ENCODE measurements around the gene STYXL1. TPM values are rescaled to one million over a fixed set of nuclear protein-coding genes. Genes with fewer than 3 reads are reported as not detected.
"Not testable (repeated sequence)": the region's sequence is repeated elsewhere in the genome, so short reads cannot be mapped to it uniquely, and the experiment has no call there.

Gene STYXL1
- total RNA-seq, 2 donors from 2014 or later, result 69.8 to 72.0 TPM

- H3K27ac ChIP-seq (ENCODE audit: low read depth, low read length), result no peak overlapping the region
- WGBS, 2 experiments (ENCODE audit: insufficient coverage in 1 of 2, insufficient read length in 1 of 2), result 96 to 100% methylated on average over 5 to 6 of the region's 7 CpGs
- DNase-seq, result no peak
- Mint-ChIP-seq H3K4me1 (peaks cover 8% of the 10 kb centered on the region), H3K27ac (no peak overlapping the region), H3K9me3 (no peaks in the 10 kb centered on the region), H3K27me3 (ENCODE audit: insufficient read depth) (no peaks in the 10 kb centered on the region), H3K4me3 (no peak overlapping the region), H3K36me3 (ENCODE audit: low read depth) (peaks cover 57% of the 10 kb centered on the region)
- H3K27me3 ChIP-seq (ENCODE audit: control insufficient read depth, insufficient read depth, low read length, poor library complexity, severe bottlenecking), result no peaks in the 10 kb centered on the region
- H3K36me3 ChIP-seq (ENCODE audit: control insufficient read depth, insufficient read depth, low read length), result peaks cover 78% of the 10 kb centered on the region
- H3K9me3 ChIP-seq (ENCODE audit: control insufficient read depth, low read length), result no peaks in the 10 kb centered on the region
- TF ChIP-seq, protein P1, sequence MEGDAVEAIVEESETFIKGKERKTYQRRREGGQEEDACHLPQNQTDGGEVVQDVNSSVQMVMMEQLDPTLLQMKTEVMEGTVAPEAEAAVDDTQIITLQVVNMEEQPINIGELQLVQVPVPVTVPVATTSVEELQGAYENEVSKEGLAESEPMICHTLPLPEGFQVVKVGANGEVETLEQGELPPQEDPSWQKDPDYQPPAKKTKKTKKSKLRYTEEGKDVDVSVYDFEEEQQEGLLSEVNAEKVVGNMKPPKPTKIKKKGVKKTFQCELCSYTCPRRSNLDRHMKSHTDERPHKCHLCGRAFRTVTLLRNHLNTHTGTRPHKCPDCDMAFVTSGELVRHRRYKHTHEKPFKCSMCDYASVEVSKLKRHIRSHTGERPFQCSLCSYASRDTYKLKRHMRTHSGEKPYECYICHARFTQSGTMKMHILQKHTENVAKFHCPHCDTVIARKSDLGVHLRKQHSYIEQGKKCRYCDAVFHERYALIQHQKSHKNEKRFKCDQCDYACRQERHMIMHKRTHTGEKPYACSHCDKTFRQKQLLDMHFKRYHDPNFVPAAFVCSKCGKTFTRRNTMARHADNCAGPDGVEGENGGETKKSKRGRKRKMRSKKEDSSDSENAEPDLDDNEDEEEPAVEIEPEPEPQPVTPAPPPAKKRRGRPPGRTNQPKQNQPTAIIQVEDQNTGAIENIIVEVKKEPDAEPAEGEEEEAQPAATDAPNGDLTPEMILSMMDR (conservative IDR thresholded peaks at IDR 0.05), result no peak
- H3K4me3 ChIP-seq (ENCODE audit: low read length), result no peak overlapping the region
- H3K9ac ChIP-seq (ENCODE audit: extremely low read depth, low read length, poor library complexity, severe bottlenecking), result no peak overlapping the region
- H3K4me1 ChIP-seq (ENCODE audit: control insufficient read depth, insufficient read depth, low read length), result no peaks in the 10 kb centered on the region
Observed at GRCh38 chr7:76056241-76056640, 8.4 kb upstream of the STYXL1 start.

DNA sequence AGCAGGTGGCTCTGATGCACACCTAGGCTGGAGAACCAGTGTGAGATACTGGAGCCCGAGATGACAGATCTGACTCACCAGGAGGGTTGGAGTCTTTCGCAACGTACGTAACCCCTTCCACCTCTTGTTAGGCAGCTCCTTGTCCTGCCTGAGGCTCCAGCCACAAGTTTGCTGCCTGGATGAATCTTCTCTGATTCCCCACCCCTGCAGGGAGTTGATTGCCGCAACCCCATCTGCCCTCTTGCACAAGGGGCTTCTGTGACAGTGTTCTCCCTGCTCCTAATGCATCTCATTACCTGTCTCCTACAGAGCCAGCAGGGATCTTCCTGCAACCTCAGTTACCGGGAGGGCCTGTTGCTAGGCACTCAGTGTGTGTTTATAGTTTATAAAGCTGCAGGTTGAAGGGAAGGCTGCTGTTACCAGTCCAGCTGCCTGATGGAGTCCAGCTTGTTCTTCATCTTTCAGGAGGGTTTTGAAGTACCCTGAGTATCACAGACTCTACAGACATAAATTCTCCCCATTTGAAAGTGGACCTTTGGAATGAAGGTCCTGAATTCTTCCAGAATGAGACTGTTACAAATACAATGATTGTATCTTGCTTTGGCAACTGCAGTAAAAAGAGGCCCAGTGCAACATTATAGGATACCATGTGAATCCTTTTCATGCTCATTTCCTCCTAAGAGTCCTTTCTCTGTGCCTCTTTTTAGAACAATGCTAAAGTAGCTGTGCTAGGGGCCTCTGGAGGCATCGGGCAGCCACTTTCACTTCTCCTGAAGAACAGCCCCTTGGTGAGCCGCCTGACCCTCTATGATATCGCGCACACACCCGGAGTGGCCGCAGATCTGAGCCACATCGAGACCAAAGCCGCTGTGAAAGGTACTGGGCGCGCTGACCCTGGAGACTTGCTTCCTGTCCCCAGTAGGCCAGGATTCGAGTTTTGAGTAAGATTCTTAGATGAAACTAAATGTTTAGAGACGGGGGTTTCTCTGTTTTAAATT lies 6.6 kb upstream of the STYXL1 start:
- Histone ChIP-seq H3K4me3 (ENCODE audit: low read length) (no peak overlapping the region), H3K27ac (ENCODE audit: low read depth, low read length) (no peak overlapping the region), H3K9ac (ENCODE audit: extremely low read depth, low read length, poor library complexity, severe bottlenecking) (no peak overlapping the region), H3K4me1 (ENCODE audit: control insufficient read depth, insufficient read depth, low read length) (no peaks in the 10 kb centered on the region), H3K9me3 (ENCODE audit: control insufficient read depth, low read length) (no peaks in the 10 kb centered on the region), H3K36me3 (ENCODE audit: control insufficient read depth, insufficient read depth, low read length) (peaks cover 62% of the 10 kb centered on the region), H3K27me3 (ENCODE audit: control insufficient read depth, insufficient read depth, low read length, poor library complexity, severe bottlenecking) (no peaks in the 10 kb centered on the region)
- Mint-ChIP-seq H3K27me3 (ENCODE audit: insufficient read depth) (no peaks in the 10 kb centered on the region), H3K9me3 (no peaks in the 10 kb centered on the region), H3K4me1 (peaks cover 16% of the 10 kb centered on the region), H3K36me3 (ENCODE audit: low read depth) (peaks cover 49% of the 10 kb centered on the region), H3K27ac (peak overlapping the region; percentile 64), H3K4me3 (no peak overlapping the region)
- TF ChIP-seq, protein P1 (conservative IDR thresholded peaks at IDR 0.05), result no peak
- DNase-seq, result peak; percentile 55
- WGBS, 2 experiments (ENCODE audit: insufficient coverage in 1 of 2, insufficient read length in 1 of 2), result 94 to 95% methylated on average over 17 to 18 of the region's 18 CpGs

DNA sequence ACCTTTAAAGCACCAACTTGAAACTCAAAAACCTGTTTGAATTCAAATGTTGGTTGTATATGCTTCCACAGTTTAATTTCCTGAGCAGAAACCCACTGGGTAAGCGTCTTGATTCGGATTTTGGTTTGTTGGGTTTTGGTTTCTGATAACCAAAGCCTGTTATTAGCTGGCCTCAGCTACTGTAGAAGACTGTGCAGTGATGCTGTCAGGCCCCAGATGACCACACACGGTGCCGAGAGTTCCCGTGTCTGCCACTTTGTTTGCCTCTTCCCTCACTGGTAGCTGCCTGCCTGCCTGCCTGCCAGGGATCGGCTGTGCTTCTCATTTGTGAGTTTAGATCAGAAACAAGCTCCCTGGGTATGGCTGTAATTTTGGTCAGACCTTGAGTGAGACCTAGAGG lies 5.7 kb upstream of the STYXL1 start:
- H3K27ac ChIP-seq (ENCODE audit: low read depth, low read length), result no peak overlapping the region
- TF ChIP-seq, protein P1 (conservative IDR thresholded peaks at IDR 0.05), result no peak
- Mint-ChIP-seq H3K4me1 (peaks cover 23% of the 10 kb centered on the region), H3K4me3 (no peak overlapping the region), H3K36me3 (ENCODE audit: low read depth) (peaks cover 43% of the 10 kb centered on the region), H3K27ac (no peak overlapping the region), H3K27me3 (ENCODE audit: insufficient read depth) (no peaks in the 10 kb centered on the region), H3K9me3 (no peaks in the 10 kb centered on the region)
- H3K9me3 ChIP-seq (ENCODE audit: control insufficient read depth, low read length), result no peaks in the 10 kb centered on the region
- H3K9ac ChIP-seq (ENCODE audit: extremely low read depth, low read length, poor library complexity, severe bottlenecking), result no peak overlapping the region
- 88 to 97% methylated on average over 6 of the region's 6 CpGs for WGBS, 2 experiments (ENCODE audit: insufficient coverage in 1 of 2, insufficient read length in 1 of 2)
- no peaks in the 10 kb centered on the region for H3K4me1 ChIP-seq (ENCODE audit: control insufficient read depth, insufficient read depth, low read length)
- H3K36me3 ChIP-seq (ENCODE audit: control insufficient read depth, insufficient read depth, low read length), result peaks cover 52% of the 10 kb centered on the region
- no peak overlapping the region for H3K4me3 ChIP-seq (ENCODE audit: low read length)
- no peak for DNase-seq
- H3K27me3 ChIP-seq (ENCODE audit: control insufficient read depth, insufficient read depth, low read length, poor library complexity, severe bottlenecking), result no peaks in the 10 kb centered on the region

DNA sequence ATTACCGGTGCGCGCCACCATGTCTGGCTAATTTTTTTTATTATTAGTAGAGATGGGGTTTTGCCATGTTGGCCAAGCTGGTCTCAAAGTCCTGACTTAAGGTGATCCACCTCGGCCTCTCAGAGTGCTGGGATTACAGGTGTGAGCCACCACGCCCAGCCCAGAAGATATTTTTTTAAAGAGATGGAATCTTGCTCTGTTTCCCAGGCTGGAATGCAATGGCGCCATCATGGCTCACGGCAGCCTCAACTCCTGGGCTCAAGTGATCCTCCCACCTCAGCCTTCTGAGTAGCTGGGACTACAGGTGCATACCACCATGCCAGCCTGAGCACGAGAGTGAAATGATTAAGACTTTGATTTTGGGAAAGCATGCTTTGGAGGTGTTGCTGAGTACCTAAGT lies 4.9 kb upstream of the STYXL1 start:
- H3K4me1 Mint-ChIP-seq, result peaks cover 23% of the 10 kb centered on the region
- H3K36me3 ChIP-seq (ENCODE audit: control insufficient read depth, insufficient read depth, low read length), result peaks cover 44% of the 10 kb centered on the region
- H3K27ac ChIP-seq (ENCODE audit: low read depth, low read length); H3K4me1 ChIP-seq (ENCODE audit: control insufficient read depth, insufficient read depth, low read length); H3K4me3 ChIP-seq (ENCODE audit: low read length); H3K27me3 ChIP-seq (ENCODE audit: control insufficient read depth, insufficient read depth, low read length, poor library complexity, severe bottlenecking); H3K9ac ChIP-seq (ENCODE audit: extremely low read depth, low read length, poor library complexity, severe bottlenecking); H3K4me3 Mint-ChIP-seq; H3K27me3 Mint-ChIP-seq (ENCODE audit: insufficient read depth); DNase-seq; H3K9me3 Mint-ChIP-seq; H3K9me3 ChIP-seq (ENCODE audit: control insufficient read depth, low read length): not testable (repeated sequence)
- peaks cover 37% of the 10 kb centered on the region for H3K36me3 Mint-ChIP-seq (ENCODE audit: low read depth)
- H3K27ac Mint-ChIP-seq, result peak overlapping the region; percentile 15
- WGBS, 2 experiments (ENCODE audit: insufficient coverage in 1 of 2, insufficient read length in 1 of 2), result 94% methylated on average over 5 to 8 of the region's 8 CpGs
